NOMO-1 (cell line): ENCODE results near the gene PNKP.

Source experiments
- DNase-seq, 2 experiments: peaks; one replicate each; lab custom pipeline; 2025; ENCODE audit not compliant: unreplicated experiment in 2 of 2; lab: John Stamatoyannopoulos, UW

The PNKP gene

GRCh38 chr19:49866933-49867782 is at the start of gene PNKP:
PNKP (minus strand) TSS chr19:49867576; CDS start chr19:49867204, 372 bp downstream.
- DNase-seq: peak; percentile 94 to 95

GRCh38 chr19:49915271-49915670 is 47.9 kb upstream of the PNKP start:
- DNase-seq: no peak

- no peak for DNase-seq
Measured at GRCh38 chr19:49913720-49914119, 46.3 kb upstream of the PNKP start.

- no peak for DNase-seq
Measured at GRCh38 chr19:49912965-49913685, 45.7 kb upstream of the PNKP start.

GRCh38 chr19:49911381-49912145 is 44.2 kb upstream of the PNKP start:
- peak; percentile 15 to 37 for DNase-seq

GRCh38 chr19:49910179-49910578 is 42.8 kb upstream of the PNKP start:
- no peak for DNase-seq

- no peak for DNase-seq
Measured at GRCh38 chr19:49908480-49909420, 41.4 kb upstream of the PNKP start.

- no peak for DNase-seq
Measured at GRCh38 chr19:49907745-49908446, 40.5 kb upstream of the PNKP start.

GRCh38 chr19:49906879-49907564 is 39.6 kb upstream of the PNKP start:
- DNase-seq: no peak

GRCh38 chr19:49904136-49904535 is 36.8 kb upstream of the PNKP start:
- DNase-seq: no peak

GRCh38 chr19:49896863-49897621 is 29.7 kb upstream of the PNKP start, which contains the start of gene IL4I1:
IL4I1 (minus strand) TSS chr19:49896887; CDS start chr19:49896160, 727 bp downstream.
- DNase-seq: peak; percentile 90 to 92

- no peak for DNase-seq
Measured at GRCh38 chr19:49895566-49896297, 28.4 kb upstream of the PNKP start.

- no peak for DNase-seq
Measured at GRCh38 chr19:49894879-49895565, 27.6 kb upstream of the PNKP start.

GRCh38 chr19:49894011-49894664 is 26.8 kb upstream of the PNKP start:
- DNase-seq: no peak

- DNase-seq: no peak
Measured at GRCh38 chr19:49892716-49893115, 25.3 kb upstream of the PNKP start.

- DNase-seq: no peak
Measured at GRCh38 chr19:49891393-49891792, 24.0 kb upstream of the PNKP start.
